HG03159 (cell line): ENCODE measurements around the gene CCR8.
"Not testable (repeated sequence)": the region's sequence is repeated elsewhere in the genome, so short reads cannot be mapped to it uniquely, and the experiment has no call there.

Experiments
- ATAC-seq: cut with Tn5 transposase; IDR thresholded peaks from one replicate; pipeline ENCODE4 v1.9.1; 2021; ENCODE audit warnings: mild to moderate bottlenecking, moderate library complexity; ENCODE audit not compliant: unreplicated experiment

Gene CCR8

DNA sequence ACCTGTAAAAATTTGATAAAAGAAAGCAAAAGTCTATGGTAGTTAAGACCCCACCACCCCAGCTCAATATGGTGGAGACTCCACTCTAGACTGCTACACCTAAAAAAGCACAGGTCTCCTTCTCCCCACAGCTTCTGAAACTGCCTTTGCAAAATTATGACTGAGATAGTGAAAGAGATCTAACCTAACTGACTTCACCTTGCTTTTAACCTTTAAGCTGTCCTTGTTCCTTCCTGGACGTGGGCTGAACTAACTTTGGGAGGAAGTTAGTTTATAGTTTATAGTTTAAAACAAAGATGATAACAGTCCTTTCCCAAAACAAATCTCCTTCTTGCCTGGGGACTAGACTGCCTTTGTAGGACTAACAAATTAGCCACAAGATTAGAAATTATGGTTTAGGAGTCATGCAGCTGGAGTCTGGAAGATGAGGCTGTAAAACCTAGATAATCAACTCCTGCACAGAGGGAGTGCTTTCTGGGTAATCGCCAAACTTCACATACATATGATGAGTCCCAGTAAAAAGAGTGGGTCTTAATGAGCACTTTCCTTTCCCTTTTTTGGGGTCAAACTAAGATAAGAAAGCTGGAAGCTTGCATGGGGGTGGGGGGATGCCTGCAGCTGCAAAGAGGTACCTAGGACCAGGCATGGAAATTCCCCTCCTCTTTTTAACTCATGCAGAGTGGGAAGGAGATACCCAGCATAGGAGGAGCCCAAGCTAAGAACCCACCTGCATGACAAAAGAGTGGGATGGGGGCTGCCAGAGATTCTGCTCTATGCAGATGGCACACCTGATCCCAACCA is 17.5 kb downstream of the CCR8 start:
- no peak for ATAC-seq

DNA sequence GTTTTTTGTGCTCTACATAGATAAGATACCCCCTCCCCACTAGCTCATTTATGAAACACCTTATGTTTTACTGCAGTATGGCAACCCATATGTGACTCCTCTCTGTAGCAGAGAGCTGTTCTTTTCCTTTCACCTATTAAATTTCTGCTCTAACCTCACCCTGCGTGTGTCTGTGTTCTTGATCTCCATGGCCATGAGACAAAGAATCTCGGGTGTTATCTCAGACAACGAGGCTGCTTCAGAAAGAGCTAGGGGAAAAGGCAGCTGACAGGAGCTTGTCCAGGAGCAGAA is 18.0 kb downstream of the CCR8 start:
- no peak for ATAC-seq

DNA sequence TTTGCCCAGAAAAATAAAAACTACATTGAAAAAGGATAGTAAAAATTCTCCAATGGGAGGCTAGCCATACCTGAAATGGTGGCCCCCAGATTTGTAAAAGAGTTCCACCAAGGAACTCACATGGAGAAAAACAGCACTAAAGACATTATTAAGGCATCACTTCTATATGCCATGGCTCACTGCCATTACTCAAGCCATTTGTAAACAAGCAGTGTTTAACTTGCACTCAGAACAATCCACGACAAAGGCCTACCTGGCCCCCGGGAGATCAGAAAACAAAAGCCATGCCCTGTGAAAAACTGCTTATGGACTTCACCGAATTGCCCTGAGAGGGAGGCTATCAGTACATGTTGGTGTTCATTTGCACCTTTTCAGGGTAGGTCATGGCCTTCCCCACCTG is 19.6 kb downstream of the CCR8 start:
- ATAC-seq: no peak

DNA sequence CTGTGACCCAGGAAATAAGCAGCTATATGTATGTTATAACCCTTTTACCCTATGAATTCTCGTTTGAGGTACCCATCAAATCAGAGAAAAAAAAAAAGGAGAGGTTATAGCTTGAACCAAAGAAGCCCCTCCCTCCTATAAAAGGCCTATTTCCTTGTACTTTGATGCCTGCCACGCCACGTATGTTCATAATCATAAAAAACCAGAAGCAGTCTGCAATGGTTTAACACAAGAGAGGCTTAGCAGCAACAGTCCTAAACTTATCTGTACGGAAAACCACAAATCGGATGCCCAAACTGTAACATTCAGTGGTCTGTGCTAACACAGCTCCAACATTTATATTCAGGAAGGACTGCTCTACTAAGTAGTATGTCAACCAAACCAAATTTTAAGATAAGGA is 21.2 kb downstream of the CCR8 start:
- ATAC-seq: no peak

DNA sequence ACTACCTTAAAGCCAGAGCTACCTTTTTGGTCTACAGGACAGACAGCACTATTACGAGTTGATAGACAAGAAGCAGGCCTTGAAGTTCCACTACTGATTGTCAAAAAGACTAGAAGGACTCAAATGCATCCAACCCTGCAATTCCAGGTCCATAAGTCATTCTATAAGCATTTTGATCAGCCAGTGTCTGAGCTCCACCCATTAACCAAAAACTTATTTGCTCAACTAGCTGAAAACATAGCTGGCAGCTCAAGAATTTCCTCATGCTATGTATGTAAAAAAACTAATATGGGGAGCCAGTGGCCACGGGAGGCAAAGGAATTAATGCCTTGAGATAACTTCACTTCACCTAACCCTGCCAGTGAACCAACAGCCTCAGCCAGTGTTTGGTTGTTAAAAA is 21.6 kb downstream of the CCR8 start:
- not testable (repeated sequence) for ATAC-seq

DNA sequence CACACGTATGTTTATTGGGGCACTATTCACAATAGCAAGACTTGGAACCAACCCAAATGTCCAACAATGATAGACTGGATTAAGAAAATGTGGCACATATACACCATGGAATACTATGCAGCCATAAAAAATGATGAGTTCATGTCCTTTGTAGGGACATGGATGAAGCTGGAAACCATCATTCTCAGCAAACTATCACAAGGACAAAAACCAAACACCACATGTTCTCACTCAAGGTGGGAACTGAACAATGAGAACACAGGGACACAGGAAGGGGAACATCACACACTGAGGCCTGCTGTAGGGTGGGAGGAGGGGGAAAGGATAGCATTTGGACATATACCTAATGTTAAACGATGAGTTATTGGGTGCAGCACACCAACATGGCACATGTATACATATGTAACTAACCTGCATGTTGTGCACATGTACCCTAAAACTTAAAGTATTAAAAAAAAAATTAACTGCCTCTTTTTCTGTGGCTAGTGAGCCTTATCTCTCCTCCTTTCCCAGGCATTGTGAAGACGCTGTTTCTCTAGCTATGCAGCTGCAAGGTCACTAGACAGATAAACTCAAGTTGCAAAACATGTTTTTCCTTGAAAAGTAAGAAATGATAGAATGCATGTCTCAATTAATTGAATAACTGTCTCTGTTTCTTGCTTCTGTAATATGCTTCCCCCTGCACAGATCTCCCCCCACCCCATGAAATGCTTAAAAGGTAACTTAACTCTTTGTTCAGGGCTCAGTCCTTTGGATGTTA is 23.8 kb downstream of the CCR8 start:
- not testable (repeated sequence) for ATAC-seq

DNA sequence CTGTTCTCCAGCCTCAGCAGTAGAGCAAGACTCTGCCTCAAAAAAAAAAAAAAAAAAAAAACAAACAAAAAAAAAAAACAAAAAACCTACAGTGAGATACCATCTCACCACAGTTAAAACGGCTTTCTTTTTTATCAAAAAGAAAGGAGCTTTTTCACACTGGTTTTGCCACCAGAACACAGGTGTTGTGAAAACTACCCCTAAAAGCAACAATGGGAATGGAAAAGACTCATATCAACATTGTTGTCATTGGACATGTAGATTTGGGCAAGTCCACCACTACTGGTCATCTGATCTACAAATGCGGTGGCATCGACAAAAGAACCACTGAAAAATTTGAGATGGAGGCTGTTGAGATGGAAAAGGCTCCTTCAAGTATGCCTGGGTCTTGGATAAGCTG is 28.8 kb downstream of the CCR8 start:
- ATAC-seq: no peak

DNA sequence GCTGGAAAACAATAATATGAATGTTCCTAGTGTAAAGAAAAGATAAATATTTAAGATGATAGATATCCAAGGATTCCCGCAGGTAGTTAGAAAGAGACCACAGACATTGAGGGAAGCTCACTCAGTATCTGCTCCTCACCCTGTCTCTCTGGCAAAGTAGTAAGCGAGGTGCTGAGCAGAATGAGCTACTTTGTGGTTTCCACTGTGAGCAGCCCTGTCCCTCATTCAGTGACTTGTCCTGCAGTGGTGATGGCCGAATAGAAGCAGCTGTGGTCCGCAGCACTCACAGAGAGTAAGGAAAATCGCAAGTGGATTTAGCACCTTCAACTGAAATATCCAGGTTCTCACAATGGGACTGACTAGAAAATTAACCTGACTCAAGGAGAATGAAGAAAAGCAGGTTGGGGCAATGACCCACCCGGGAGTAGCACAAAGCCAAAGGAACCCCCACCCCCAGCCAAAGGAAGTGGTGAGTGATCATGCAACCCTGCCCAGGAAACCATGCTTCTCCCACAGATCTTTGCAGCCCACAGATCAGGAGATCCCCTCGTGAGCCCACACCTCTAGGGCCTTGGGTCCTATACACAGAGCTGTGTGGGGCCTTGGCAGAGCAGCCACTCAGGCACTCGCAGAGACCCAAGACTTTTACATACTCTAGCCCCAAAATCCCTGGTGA is 31.9 kb downstream of the CCR8 start:
- ATAC-seq: no peak

DNA sequence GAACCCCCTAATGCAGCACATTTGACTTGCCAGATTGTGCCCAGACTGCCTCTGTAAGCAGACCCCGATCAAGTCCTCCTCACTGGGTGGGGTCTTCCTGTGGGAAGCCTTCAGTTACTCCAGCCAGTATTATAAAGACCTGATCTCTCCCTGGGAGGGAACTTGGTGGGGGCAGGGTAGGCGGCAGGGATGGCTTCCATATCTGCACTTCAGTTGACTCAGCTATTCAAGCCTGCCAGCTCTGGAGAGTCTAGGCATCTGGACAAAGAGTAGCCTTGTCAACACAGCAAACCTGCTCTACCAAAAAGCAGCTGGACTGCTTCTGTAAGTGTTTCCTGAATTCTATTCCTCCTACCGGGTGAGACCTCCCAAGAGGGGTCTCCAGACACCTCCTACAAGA is 32.7 kb downstream of the CCR8 start:
- no peak for ATAC-seq

DNA sequence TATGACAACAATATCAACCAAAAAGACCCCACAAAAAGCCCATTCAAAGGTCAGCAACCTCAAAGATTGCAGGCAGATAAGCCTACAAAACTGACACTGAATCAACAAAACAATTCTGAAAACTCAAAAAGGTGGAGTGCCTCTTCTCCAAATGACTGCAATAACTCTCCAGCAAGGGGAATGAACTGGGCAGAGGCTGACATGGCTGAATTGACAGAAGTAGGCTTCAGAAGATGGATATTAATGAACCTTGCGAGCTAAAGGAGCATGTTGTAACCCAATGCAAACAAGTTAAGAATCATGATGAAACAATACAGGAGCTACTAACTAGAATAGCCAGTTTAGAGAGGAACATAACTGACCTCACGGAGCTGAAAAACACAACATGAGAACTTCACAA is 33.3 kb downstream of the CCR8 start:
- no peak for ATAC-seq

DNA sequence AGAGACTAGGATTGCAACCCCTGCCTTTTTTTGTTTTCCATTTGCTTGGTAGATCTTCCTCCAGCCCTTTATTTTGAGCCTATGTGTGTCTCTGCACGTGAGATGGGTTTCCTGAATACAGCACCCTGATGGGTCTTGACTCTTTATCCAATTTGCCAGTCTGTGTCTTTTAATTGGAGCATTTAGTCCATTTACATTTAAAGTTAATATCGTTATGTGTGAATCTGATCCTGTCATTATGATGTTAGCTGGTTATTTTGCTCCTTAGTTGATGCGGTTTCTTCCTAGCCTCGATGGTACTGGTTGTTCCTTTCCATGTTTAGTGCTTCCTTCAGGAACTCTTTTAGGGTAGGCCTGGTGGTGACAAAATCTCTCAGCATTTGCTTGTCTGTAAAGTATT is 40.9 kb downstream of the CCR8 start:
- ATAC-seq: not testable (repeated sequence)

DNA sequence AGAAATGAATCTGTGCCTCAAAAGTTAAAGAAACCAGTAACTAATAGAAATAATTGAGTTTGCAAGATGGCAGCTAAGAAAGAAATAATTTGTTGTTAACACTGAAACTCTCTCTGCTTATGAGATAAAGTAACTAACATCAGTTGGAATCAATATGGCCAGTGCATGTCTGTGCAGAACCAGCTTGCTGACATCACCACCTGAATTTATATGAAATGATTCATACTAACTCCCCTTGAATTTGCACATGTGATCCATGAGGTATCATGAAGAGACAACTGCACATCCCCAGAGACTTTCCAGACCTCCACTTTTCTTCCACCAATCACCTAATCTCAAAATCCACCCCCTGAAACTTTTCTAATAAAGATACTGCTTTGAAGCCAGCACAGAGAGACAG is 43.3 kb downstream of the CCR8 start:
- ATAC-seq: no peak

DNA sequence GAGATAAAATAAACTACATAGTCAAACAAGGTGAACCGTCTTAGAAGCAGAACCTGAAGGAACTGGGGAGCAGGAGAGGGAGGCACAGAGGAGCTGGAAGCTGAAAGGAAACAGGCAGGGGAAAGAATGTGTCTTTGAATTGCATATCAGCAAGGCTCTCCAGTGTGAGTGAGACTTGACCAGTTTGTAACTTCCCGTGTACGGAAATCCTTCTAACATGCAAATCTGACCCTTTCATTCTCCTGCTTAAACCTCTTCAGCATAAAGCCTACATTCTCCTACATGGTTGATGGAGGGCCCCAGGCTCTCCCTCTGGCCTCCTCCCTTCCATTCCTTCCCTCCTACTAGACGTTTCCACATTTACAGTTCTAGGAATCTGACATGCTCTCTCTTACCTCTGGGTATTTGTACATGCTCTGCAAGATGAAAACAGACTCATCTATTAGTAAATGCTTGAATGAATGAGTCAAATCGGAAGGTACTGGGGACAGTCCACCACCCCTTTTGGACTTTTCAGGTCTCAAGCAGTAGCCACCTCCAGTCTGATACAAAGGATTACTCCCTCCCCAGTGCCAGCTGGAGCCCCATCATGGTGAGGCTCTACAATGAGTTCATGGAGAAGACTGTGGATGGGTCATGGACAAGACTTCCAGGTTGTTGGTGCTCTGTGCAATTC is 47.6 kb downstream of the CCR8 start:
- no peak for ATAC-seq

DNA sequence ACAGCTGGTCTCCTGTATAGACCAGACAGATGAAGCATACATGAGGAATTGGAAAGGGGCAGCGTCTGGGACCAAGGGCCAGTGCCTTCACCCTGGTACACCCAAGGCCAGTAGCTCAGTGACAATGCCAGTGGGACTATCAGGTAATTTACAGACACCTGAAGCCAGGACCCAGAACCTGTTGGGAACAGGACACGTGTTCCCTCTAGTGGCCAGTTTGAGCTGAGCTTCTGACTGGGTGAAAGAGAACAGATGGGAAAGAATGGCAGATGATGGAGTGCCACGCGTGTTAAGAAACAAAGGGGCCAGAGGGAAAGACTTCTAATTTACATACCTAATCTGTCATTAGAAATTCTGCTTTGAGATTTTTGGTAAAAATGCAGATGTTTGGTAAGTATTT is 48.6 kb downstream of the CCR8 start:
- peak; percentile 76 for ATAC-seq

DNA sequence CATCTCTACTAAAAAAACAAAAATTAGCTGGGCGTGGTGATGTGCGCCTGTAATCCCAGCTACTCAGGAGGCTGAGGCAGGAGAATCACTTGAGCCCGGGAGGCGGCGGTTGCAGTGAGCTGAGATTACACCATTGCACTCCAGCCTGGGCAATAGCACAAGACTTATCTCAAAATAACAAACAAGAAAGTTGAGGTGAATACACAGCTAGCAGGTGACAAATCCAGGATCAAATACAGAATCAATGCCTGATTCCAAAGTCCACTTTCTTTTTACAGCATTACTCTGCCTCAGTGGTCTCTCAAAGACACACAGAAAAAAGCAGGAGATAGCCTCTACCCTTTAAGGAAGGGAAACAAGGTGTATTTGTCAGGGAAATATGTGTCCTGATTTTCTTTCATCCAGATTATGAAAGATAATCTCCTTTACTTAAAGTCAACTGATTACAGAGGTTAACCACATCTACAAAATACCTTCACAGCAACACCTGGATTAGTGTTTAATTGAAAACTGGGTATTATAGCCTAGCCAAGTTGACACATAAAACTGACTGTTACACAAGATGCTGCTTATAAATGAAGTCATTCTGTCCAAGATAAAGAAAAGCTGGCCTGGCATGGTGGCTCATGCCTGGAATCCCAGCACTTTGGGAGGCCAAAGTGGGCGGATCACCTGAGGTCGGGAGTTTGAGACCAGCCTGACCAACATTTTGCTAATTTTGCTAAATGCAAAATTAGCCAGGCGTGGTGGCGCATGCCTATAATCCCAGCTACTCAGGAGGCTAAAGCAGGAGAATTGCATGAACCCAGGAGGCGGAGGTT is 49.7 kb downstream of the CCR8 start:
- ATAC-seq: no peak

DNA sequence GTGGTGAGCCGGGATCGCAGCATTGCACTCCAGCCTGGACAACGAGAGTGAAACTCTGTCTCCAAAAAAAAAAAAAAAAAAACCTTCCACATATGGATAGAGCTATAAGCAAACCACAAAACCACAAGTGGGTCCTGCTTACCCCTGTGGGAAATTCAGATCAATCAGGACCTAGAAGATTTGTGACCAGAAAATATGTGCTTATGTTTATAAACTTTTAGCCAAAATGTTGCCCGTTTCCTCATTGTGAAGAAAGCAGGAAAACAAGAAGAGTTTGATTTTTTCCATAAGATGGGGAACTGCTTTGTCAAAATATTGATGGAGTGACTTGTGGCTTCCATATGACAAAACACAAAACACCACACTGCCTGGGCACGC is 50.3 kb downstream of the CCR8 start:
- ATAC-seq: no peak

DNA sequence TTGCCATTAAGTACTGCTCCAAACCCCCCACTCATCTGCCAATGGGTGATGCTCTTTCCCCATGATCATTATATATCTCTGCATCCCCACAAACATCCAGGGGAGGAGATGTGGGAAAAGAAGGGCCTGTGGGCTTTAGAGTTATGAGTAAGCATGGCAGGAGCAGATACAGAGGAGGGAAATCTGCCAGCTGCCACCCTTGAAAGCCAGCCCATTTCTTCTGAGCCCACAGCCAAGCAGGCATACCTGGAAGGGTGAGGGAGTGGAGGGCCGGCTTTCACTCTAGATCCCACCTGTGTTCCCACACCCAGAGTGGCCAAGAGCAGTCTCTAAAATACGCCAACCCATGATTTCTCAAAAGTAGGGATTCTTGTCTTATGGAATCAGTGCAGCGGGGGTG is 51.9 kb downstream of the CCR8 start:
- ATAC-seq: no peak
